HG03354 (cell line): Measurements from ENCODE around the gene EFCC1.
A peak's percentile ranks its signal among the peaks of the same experiment; 100 is the strongest.

Source experiments
- ATAC-seq: cut with Tn5 transposase; IDR thresholded peaks from one replicate; pipeline ENCODE4 v1.9.1; 2021; ENCODE audit warnings: mild to moderate bottlenecking; ENCODE audit not compliant: unreplicated experiment, poor library complexity, severe bottlenecking

Gene EFCC1

GRCh38 chr3:128993461-128994172, 7.5 kb upstream of the EFCC1 start, which contains the start of gene CFAP92:
Gene CFAP92 (minus strand): TSS chr3:128994076. CDS start chr3:128993304, 772 bp downstream.
- ATAC-seq, result peak; percentile 94

DNA sequence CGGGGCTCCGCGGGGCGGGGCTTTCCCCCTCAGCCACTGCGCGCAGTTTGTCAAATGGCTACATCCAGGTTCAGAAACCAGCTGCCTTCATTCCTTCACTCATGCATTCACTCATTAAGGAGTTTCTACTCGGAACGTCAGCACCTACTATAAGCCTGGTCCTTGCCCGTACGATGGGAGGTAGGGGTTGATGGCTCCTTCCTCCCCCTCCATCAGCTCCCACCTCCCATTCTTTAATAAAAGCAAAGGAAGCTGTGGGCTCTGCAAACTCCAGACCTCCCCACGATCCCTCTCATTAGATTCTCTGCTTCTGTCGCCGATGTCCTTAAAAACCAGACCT, 7.0 kb upstream of the EFCC1 start:
- ATAC-seq, result no peak

GRCh38 chr3:128994581-128995546, 6.2 kb upstream of the EFCC1 start:
- ATAC-seq, result no peak

- no peak for ATAC-seq
Measured at GRCh38 chr3:128995737-128996136, 5.4 kb upstream of the EFCC1 start.

DNA sequence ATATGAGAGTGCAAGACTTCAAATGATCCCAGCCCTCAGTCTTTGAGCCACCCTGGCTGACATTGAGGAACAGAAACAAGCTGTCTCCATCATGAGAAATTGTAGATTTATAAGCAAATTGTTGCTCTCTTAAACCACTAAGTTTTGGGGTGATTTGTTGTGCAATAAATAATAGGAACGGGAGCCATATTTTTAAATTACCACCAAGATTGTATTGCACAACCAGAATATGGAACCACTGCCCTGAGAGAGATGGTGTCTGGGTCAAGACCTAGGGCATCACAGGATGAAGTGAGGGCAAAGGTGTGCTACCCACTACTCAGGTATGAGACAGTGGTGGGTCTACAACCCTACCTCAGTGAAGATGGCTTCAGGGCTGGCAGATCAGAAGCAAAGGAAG, 4.9 kb upstream of the EFCC1 start:
- no peak for ATAC-seq

DNA sequence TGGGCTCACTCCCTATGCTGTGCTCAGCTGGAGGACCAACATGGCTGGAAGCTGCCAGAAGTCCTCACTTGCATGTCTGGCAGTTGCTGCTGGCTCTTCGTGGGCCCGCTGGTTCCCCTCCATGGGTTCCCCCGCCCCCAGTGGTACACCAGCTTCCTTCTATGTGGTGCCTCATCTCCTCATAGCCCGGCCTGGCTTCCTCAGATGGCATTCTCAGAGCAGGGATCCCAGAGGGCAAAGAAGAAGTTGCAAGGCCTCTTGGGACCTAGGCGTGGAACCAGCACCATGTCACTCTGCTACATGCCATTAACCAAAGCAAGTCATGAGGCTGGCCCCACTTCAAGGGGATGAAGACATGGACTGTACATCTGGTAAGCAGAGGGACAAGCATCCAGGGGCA, 4.4 kb upstream of the EFCC1 start:
- ATAC-seq, result no peak

DNA sequence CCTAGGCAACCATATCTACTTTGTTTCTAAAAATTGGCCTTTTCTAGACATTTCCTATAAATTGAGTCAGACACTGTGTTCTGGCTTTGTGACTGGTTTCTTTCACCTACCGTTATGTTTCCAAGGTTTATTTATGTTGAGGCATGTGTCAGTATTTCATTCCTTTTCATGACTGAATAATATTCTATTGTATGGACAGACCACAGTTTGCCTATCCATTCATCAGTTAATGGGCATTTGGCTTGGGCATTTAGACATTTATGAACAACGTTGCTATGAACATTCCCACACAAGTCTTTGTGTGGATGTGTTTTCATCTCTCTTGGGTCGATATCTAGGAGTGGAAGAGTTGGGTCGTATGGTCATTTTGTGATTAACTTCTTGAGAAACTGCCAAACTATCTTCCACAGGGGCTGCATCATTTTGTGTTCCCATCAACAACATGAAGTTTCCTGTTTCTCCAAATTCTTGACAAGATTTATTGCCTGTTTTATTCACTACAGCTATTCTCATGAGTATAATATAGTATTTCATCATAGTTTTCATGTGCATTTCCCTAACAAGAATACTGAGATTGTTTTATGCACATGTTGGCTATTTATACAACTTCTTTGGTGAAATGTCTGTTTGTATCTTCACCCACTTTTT, 3.5 kb upstream of the EFCC1 start:
- ATAC-seq, result no peak

DNA sequence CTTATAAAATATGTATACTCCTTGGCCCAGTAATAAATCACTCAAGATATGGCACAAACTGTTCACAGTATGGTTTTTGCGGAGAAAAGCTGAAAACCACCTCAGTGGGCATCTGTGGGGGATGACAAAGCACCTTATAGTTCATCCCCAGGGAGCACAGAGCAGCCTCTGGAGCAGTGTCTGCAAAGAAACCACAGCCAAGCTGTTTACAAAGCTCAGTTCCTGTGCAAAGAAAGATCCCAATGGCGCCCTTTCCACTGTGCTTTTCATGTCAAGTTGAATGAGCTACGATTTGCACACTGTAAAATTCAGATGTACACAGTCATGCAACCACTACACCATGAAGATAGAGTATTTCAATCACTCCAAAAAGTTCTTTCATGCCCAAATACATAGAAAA, 2.5 kb upstream of the EFCC1 start:
- ATAC-seq, result no peak

DNA sequence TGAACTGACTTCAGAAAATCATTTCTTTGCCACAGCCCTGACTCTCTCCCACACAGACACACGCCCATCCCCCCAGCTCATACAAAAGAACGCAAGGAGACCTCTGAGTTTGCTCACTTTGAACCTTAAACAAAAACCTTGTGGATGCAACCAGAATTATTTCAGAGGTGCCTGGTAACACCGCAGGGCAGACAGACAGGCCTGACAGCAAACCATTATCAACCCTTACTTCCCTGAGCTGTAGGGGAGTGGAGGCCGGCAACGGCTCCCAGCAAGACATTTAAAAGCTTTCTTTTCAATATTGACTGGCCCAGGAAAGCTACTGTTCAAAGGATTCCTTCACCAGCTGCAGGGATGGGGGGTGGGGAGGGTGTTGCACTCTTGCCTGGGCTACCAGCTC, 2.0 kb upstream of the EFCC1 start:
- ATAC-seq, result no peak

GRCh38 chr3:129000742-129001100, 383 bp upstream of the EFCC1 start:
- ATAC-seq, result no peak

GRCh38 chr3:129001806-129002572, 885 bp downstream of the EFCC1 start:
- ATAC-seq, result no peak

GRCh38 chr3:129002573-129003569, 1.8 kb downstream of the EFCC1 start:
- no peak for ATAC-seq

GRCh38 chr3:129003578-129004112, 2.5 kb downstream of the EFCC1 start:
- no peak for ATAC-seq

- ATAC-seq, result no peak
Measured at GRCh38 chr3:129004639-129005295, 3.7 kb downstream of the EFCC1 start.

- ATAC-seq, result no peak
Measured at GRCh38 chr3:129005526-129006303, 4.6 kb downstream of the EFCC1 start.

GRCh38 chr3:129006864-129007263, 5.8 kb downstream of the EFCC1 start:
- no peak for ATAC-seq

GRCh38 chr3:129007792-129008191, 6.7 kb downstream of the EFCC1 start:
- ATAC-seq, result no peak
